Thyroid gland (tissue), 4 donors: ENCODE data around the gene UQCC5.

Source experiments
- CTCF ChIP-seq, 6 experiments: fragments of 200-600 bp in 3 of 6; fragments of 450-650 bp in 3 of 6; sonication (generic) in 3 of 6; IDR thresholded peaks; one replicate each; pipeline ENCODE4 v1.5.1; 2016 to 2019; ENCODE audit warnings: antibody characterized with exemption in 6 of 6, mild to moderate bottlenecking in 2 of 6, inconsistent platforms in 1 of 6, moderate library complexity in 1 of 6
- POLR2A ChIP-seq, 2 donors: fragments of 450-650 bp; IDR thresholded peaks; one replicate each; pipeline ENCODE4 v1.6.1; 2017; ENCODE audit warnings: antibody characterized with exemption in 2 of 2, mild to moderate bottlenecking in 2 of 2, moderate library complexity in 1 of 2

- no peak for TF ChIP-seq CTCF (IDR thresholded peaks at IDR 0.05)
- no peak for TF ChIP-seq POLR2A (IDR thresholded peaks at IDR 0.05)
These were observed 22.0 kb downstream of the UQCC5 start for GRCh38 chr3:52558436-52558835.
